GM12872 (cell line): Measurements from ENCODE around the gene UGT1A9.

ENCODE experiments used
- CTCF ChIP-seq: IDR thresholded peaks from 3 replicates; pipeline ENCODE4 v1.5.1; 2011; ENCODE audit warnings: low read depth, mild to moderate bottlenecking, low read length, moderate library complexity; ENCODE audit not compliant: insufficient read depth

Gene UGT1A9

DNA sequence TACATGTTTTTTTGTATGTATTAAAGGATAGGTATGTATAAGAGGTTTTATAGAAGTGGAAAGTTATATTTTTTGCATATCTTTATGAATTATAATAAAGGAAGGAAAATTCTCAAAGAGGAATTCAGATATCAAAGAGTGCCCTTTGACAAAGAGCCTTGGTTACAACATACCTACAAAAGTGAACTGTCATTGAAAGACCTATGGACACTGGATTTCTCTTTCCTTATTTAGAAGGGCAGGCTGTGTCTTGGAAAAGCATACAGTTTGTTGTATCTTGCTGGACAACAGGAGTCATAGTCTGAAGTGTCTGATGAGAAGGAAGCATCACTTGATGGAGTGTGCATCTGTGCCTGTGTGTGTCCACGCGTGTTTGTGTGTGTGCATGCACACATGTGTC lies 20.3 kb upstream of the UGT1A9 start:
- TF ChIP-seq CTCF: no peak

GRCh38 chr2:233654501-233654900 lies 17.2 kb upstream of the UGT1A9 start:
- no peak for TF ChIP-seq CTCF

DNA sequence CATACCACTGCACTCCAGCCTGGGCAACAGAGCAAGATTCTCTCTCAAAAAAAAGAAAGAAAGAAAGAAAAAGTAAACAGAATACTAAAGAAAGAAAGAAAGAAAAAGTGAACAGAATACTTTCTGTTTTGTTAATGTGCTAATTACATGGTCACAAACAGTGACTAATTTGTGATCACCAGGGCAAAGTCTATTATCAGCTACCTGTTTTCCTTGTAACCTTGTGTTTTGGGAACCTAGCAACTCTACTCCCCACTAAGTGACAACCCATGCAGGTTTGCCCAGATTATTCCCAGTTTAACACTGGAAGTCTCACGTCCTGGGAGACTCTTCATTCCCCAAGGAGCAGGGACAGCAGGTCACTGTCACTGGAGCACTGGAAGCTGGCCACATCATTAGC lies 16.7 kb upstream of the UGT1A9 start:
- TF ChIP-seq CTCF: no peak

GRCh38 chr2:233656443-233656842 lies 15.3 kb upstream of the UGT1A9 start:
- no peak for TF ChIP-seq CTCF

DNA sequence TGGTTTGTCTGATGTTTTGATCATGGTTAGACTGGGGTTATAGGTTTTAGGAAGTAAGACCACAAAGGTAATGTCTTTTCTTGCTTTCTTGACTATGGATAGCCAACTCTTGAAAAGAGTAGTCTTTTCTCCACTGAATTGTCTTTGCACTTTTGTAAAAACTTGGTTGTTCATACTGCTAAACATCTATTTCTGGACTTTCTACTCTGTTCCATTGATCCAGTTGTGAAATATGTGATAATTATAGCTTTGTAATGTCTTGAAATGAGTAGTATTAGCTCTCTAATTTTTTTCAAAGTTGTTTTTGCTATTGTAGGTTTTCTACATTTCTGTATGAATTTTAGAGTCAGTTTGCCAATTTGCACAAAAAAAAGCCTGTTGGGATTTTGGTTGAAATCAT lies 13.1 kb upstream of the UGT1A9 start:
- TF ChIP-seq CTCF: no peak

GRCh38 chr2:233663911-233664310 lies 7.8 kb upstream of the UGT1A9 start:
- no peak for TF ChIP-seq CTCF

DNA sequence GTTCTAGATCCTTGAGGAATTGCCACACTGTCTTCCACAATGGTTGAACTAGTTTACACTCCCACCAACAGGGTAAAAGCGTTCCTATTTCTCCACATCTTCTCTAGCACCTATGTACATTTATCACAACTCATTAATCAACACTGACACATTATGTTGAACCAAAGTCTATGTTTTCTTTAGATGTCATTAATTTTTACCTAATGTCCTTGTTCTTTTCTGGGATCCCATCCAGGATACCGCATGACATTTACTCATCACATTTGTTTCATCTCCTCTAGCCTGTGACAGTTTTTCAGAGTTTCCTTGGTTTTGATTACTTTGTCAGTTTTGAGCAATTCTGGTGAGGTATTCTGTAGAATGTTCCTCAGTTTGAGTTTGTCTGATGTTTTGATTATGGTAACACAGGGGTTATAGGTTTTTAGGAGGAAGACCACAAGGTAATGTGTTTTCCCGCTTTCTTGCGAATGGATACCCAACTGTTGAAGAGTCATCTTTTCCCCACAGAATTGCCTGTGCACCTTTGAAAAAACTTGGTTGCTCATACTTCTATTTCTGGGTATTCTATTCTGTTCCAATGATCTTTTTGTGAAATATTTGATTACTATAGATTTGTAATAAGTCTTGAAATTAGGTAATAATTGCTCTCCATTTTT lies 3.0 kb upstream of the UGT1A9 start:
- TF ChIP-seq CTCF: no peak
